Neural progenitor cell (in vitro differentiated cells): ENCODE results near the gene SNX7.

ENCODE experiments used
- CTCF ChIP-seq: fragments of 200-600 bp; sonication (generic); IDR thresholded peaks from 2 replicates; pipeline ENCODE4 v1.5.1; 2017; ENCODE audit warnings: antibody characterized with exemption, mild to moderate bottlenecking
- EZH2 ChIP-seq: fragments of 200-600 bp; sonication (generic); IDR thresholded peaks from 2 replicates; pipeline ENCODE4 v1.6.1; 2017; ENCODE audit warnings: antibody characterized with exemption, mild to moderate bottlenecking, moderate library complexity
- EZH2phosphoT487 ChIP-seq: fragments of 200-600 bp; sonication (generic); IDR thresholded peaks from 2 replicates; pipeline ENCODE4 v1.6.1; 2017; ENCODE audit warnings: antibody characterized with exemption

DNA sequence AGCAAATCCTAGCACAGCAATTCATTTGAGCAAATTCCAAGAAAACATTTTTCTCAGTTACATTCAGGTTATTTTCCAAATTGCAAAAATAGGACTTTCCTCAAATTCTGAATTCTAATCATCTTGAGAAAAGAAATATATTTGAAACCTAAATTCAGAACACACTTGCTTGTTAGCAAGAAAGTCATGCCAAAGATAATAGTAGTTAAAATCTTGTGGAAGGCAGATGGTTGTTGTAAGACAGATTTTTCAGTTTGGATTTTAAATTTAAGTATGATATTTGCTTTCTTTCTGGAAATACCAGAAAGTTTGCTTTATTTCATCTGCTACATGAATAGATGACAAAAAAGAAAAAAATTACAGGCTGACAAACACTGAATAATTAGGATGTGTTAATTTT, 29.1 kb downstream of the SNX7 start:
- TF ChIP-seq CTCF, result no peak
- TF ChIP-seq EZH2, result no peak
- TF ChIP-seq EZH2phosphoT487, result no peak
